K562 (cell line): ENCODE results near the gene FMC1.

Experiments
- CTCF ChIP-seq, 3 experiments: IDR thresholded peaks in 2 of 3; conservative IDR thresholded peaks in 1 of 3; 2 replicates each; pipeline ENCODE4 v1.5.1; 2011 to 2012; ENCODE audit warnings: low read length in 3 of 3, mild to moderate bottlenecking in 3 of 3, control low read depth in 2 of 3, improper control_type of control experiment in 1 of 3, inconsistent platforms in 1 of 3, low read depth in 1 of 3, mixed read lengths in 1 of 3, moderate library complexity in 1 of 3; ENCODE audit not compliant: insufficient read depth in 2 of 3
- HCFC1 ChIP-seq: IDR thresholded peaks from 2 replicates; pipeline ENCODE4 v1.6.1; 2012; ENCODE audit warnings: low read depth, low read length, improper control_type of control experiment
- RCOR1 ChIP-seq, 2 experiments: IDR thresholded peaks; 2 replicates each; pipeline ENCODE4 v1.6.1; 2012; ENCODE audit warnings: low read depth in 2 of 2, low read length in 2 of 2, borderline replicate concordance in 1 of 2, improper control_type of control experiment in 1 of 2
- ZNF274 ChIP-seq: IDR thresholded peaks from 2 replicates; pipeline ENCODE4 v1.6.1; 2011; ENCODE audit warnings: low read depth, mild to moderate bottlenecking, low read length, moderate library complexity, borderline replicate concordance
- ZNF740 ChIP-seq, 3 experiments: fragments of 200-800 bp in 1 of 3; sonication (Bioruptor generic) in 1 of 3; sonication (generic) in 1 of 3; formaldehyde crosslinking in 1 of 3; IDR thresholded peaks; 2 replicates each; pipeline versions ENCODE4 v1.6.1 to v1.8.0; 2016 to 2022; ENCODE audit warnings: mild to moderate bottlenecking in 2 of 3, missing compliant biosample characterization in 2 of 3, missing genetic modification characterization in 2 of 3, missing genetic modification reagents in 1 of 3
- ZSCAN29 ChIP-seq: fragments of 450-650 bp; IDR thresholded peaks from 2 replicates; pipeline ENCODE4 v1.6.1; 2017

GRCh38 chr7:139389091-139389490, 48.0 kb downstream of the FMC1 start:
- TF ChIP-seq ZNF740 (CRISPR knock-in tag; IDR thresholded peaks at IDR 0.05) (no peak), ZNF740 (tag; IDR thresholded peaks at IDR 0.05) (no peak), HCFC1 (no peak), CTCF (IDR thresholded peaks at IDR 0.05 in 2 of 3, conservative IDR thresholded peaks at IDR 0.05 in 1 of 3; ENCODE audit: insufficient read depth in 2 of 3, low read depth in 1 of 3, low read length in 3 of 3) (no peak), ZNF274 (no peak), RCOR1 (IDR thresholded peaks at IDR 0.05; ENCODE audit: borderline replicate concordance in 1 of 2, low read depth in 2 of 2, low read length in 2 of 2) (no peak), ZSCAN29 (no peak)
